Spleen (tissue), 11 donors: ENCODE results near the gene ZNF276. TPM values are rescaled to one million over a fixed set of nuclear protein-coding genes. Genes with fewer than 3 reads are reported as not detected.
"Not testable (repeated sequence)": the region's sequence is repeated elsewhere in the genome, so short reads cannot be mapped to it uniquely, and the experiment has no call there.

Experiments
- DNase-seq: peaks from one replicate; pipeline ENCODE4 v3.0.0-alpha.2; 2020
- H3K27ac ChIP-seq, 8 donors: fragments of 200-600 bp; sonication (generic) in 7 of 8; 1 replicate in 4 of 8; 2 replicates in 4 of 8; pipeline versions ENCODE4 v1.5.0 to v1.8.0; 2016 to 2021; ENCODE audit warnings: inconsistent platforms in 4 of 8, mild to moderate bottlenecking in 4 of 8, moderate library complexity in 1 of 8
- H3K27me3 ChIP-seq, 7 donors: fragments of 200-600 bp; sonication (generic) in 6 of 7; replicated peaks in 1 of 7; 1 replicate in 4 of 7; 2 replicates in 3 of 7; pipeline versions ENCODE4 v1.5.0 to v1.8.0; 2016 to 2021; ENCODE audit warnings: inconsistent platforms in 3 of 7, mild to moderate bottlenecking in 1 of 7
- H3K36me3 ChIP-seq, 6 donors: fragments of 200-600 bp; sonication (generic) in 5 of 6; 1 replicate in 4 of 6; 2 replicates in 2 of 6; pipeline versions ENCODE4 v1.5.0 to v1.8.0; 2016 to 2021; ENCODE audit warnings: inconsistent platforms in 2 of 6
- H3K4me1 ChIP-seq, 6 donors: fragments of 200-600 bp; sonication (generic) in 5 of 6; 1 replicate in 3 of 6; 2 replicates in 3 of 6; pipeline versions ENCODE4 v1.5.0 to v1.8.0; 2016 to 2021; ENCODE audit warnings: inconsistent platforms in 3 of 6
- H3K4me3 ChIP-seq, 8 donors: fragments of 200-600 bp; sonication (generic) in 7 of 8; 1 replicate in 4 of 8; 2 replicates in 4 of 8; pipeline versions ENCODE4 v1.5.0 to v1.8.0; 2016 to 2021; ENCODE audit warnings: inconsistent platforms in 4 of 8, mild to moderate bottlenecking in 4 of 8, moderate library complexity in 2 of 8
- H3K9me3 ChIP-seq, 8 donors: fragments of 200-600 bp; sonication (generic) in 7 of 8; 1 replicate in 4 of 8; 2 replicates in 4 of 8; pipeline versions ENCODE4 v1.5.0 to v1.8.0; 2016 to 2021; ENCODE audit warnings: inconsistent platforms in 4 of 8
- POLR2A ChIP-seq, 3 donors: fragments of 450-650 bp; IDR thresholded peaks; one replicate each; pipeline ENCODE4 v1.5.1; 2017; ENCODE audit warnings: antibody characterized with exemption in 3 of 3, mild to moderate bottlenecking in 1 of 3
- POLR2AphosphoS5 ChIP-seq, 3 donors: sonication (generic); formaldehyde crosslinking; IDR thresholded peaks; one replicate each; pipeline ENCODE4 v1.5.1; 2017; ENCODE audit warnings: antibody characterized with exemption in 3 of 3
- WGBS, 5 donors: extraction: QIAGEN DNeasy Blood & Tissue Kit in 3 of 5; methylation state at CpG; one replicate each; pipeline versions ENCODE4 v1.1.5 to v1.1.7; 2013 to 2018; 5-methylcytosine and 5-hydroxymethylcytosine counted together
- intact Hi-C: fragments of 100-400 bp; cut with DNase I; formaldehyde crosslinking; loops from one replicate; pipeline ENCODE4 v1.15.0; 2023; ENCODE audit warnings: low total_unique reads
- polyA plus RNA-seq, 3 donors: library from polyadenylated mRNA; stranded (reverse); fragments of 200-250 nt; gene quantifications; one replicate each; pipeline ENCODE4 v1.2.1, GENCODE V29; 2013
- total RNA-seq, 7 donors: library from RNA; depleted of rRNA in 3 of 7; stranded (reverse); fragments of >200 nt in 3 of 7; fragmentation: NEBNext Ultra II Directional in 4 of 7; extraction: Animal tissue kit (Norgen Biotek cat#: 25700) in 4 of 7; gene quantifications; one replicate each; pipeline versions ENCODE4 v1.1.0 to v1.2.1, GENCODE V29; 2016 to 2021
- TF ChIP-seq, protein P1 (sequence below), 11 experiments: fragments of 200-600 bp in 7 of 11; fragments of 450-650 bp in 4 of 11; sonication (generic) in 4 of 11; IDR thresholded peaks in 8 of 11; conservative IDR thresholded peaks in 3 of 11; 1 replicate in 7 of 11; 2 replicates in 4 of 11; pipeline versions ENCODE4 v1.4.0 to v1.8.0; 2016 to 2021; ENCODE audit warnings: antibody characterized with exemption in 11 of 11, inconsistent platforms in 4 of 11, mild to moderate bottlenecking in 1 of 11
- donor health status: healthy with polysubstance abuse.
- donor health status: DM: no; HTN: no; CAD: no; lungs with moderate emphysema.
- donor health status: DM: no; HTN: no; CAD: no.
- donor health status: Bipolar disorder and iron deficiency.
- donor health status: healthy.
- donor health status: DM: no; HTN: no; CAD: no.
- donor health status: DM: yes; HTN: yes; CAD: no.

ZNF276 gene
- total and polyA plus RNA-seq, 10 donors, result 28.9 to 83.7 (median 62.7) TPM

DNA sequence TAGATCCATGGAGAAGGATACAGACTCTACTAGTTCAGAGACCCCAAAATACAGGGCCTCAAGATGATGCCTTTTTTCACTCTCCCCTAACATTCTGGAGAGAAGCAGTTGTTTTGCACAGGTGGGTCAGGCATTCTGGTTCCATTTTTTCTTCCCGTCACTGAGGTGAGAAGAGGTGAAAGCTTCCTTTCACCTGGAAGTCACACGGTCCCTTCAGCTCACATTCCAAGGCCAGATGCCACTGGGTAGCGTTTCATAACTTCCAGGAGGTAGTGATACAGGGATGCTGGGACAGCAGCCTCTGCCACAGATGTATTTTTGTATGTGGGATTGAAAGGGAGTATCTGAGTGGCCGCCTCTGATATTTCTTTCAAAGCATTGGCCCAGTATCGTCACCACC is 32.9 kb upstream of the ZNF276 start:
- intact Hi-C loops, result no loop called here
- 86 to 95% (median 90%) methylated on average over 5 of the region's 5 CpGs for WGBS, 5 donors
- H3K4me3 ChIP-seq, result no peak overlapping the region

DNA sequence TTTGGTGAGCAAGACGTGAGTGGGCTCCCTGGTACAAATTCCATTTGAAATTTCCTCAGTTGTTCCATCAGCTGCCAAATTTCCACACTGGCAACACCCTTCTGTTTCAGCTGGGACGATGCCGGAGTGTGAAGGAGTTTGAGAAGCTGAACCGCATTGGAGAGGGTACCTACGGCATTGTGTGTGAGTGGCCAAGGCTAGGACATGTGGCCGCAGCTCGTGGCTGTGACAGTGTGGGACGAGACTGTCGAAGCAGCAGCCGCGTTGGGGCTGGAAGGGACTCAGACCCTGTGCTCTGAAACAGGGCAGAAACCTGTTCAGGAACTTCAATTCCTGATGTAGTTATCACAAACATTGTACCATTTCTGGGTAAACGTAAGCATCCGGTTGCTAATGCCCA is 32.2 kb upstream of the ZNF276 start:
- no peak overlapping the region for H3K4me3 ChIP-seq
- H3K27me3 ChIP-seq, result no peaks in the 10 kb centered on the region
- peak; percentile 56 for DNase-seq
- peaks cover 7 to 36% (median 19%) of the 10 kb centered on the region in 6 donors for H3K4me1 ChIP-seq
- H3K9me3 ChIP-seq, result no peaks in the 10 kb centered on the region
- TF ChIP-seq POLR2A (IDR thresholded peaks at IDR 0.05) (no peak), POLR2AphosphoS5 (IDR thresholded peaks at IDR 0.05) (no peak)
- TF ChIP-seq, protein P1, sequence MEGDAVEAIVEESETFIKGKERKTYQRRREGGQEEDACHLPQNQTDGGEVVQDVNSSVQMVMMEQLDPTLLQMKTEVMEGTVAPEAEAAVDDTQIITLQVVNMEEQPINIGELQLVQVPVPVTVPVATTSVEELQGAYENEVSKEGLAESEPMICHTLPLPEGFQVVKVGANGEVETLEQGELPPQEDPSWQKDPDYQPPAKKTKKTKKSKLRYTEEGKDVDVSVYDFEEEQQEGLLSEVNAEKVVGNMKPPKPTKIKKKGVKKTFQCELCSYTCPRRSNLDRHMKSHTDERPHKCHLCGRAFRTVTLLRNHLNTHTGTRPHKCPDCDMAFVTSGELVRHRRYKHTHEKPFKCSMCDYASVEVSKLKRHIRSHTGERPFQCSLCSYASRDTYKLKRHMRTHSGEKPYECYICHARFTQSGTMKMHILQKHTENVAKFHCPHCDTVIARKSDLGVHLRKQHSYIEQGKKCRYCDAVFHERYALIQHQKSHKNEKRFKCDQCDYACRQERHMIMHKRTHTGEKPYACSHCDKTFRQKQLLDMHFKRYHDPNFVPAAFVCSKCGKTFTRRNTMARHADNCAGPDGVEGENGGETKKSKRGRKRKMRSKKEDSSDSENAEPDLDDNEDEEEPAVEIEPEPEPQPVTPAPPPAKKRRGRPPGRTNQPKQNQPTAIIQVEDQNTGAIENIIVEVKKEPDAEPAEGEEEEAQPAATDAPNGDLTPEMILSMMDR (IDR thresholded peaks at IDR 0.05 in 8 of 11, conservative IDR thresholded peaks at IDR 0.05 in 3 of 11), result no peak
- no peak overlapping the region for H3K27ac ChIP-seq
- peaks cover 0 to 54% (median 39%) of the 10 kb centered on the region in 6 donors for H3K36me3 ChIP-seq
- intact Hi-C loops, result no loop called here
- WGBS, 5 donors, result 94 to 97% (median 94%) methylated on average over 13 of the region's 13 CpGs

More for the DNA sequence above, 32.9 kb upstream of the ZNF276 start:
- Histone ChIP-seq H3K4me1 (peaks cover 7 to 33% (median 19%) of the 10 kb centered on the region in 6 donors), H3K27me3 (no peaks in the 10 kb centered on the region), H3K36me3 (peaks cover 0 to 47% (median 31%) of the 10 kb centered on the region in 6 donors), H3K27ac (no peak overlapping the region), H3K9me3 (no peaks in the 10 kb centered on the region)
- DNase-seq, result no peak
- TF ChIP-seq, protein P1 (IDR thresholded peaks at IDR 0.05 in 8 of 11, conservative IDR thresholded peaks at IDR 0.05 in 3 of 11), result no peak

DNA sequence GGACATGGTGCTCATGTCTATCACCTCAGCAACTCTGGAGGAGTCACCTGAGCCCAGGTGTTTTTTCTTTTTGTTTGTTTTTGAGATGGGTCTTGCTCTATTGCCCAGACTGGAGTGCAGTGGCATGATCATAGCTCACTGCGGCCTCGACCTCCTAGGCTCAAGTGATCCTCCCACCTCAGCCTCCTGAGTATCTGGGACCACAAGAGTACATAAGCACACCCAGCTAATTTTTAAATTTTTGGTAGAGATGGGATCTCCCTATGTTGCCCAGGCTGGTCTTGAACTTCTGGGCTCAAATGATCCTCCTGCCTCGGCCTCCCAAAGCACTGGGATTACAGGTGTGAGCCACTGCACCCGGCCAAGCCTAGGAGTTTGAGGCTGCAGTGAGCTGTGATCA is 31.7 kb upstream of the ZNF276 start:
- intact Hi-C loops, H3K9me3 ChIP-seq, H3K4me3 ChIP-seq, H3K27me3 ChIP-seq, DNase-seq, H3K27ac ChIP-seq: not testable (repeated sequence)
- 80 to 99% (median 93%) methylated on average over 4 of the region's 4 CpGs for WGBS, 5 donors
- Histone ChIP-seq H3K4me1 (peaks cover 7 to 39% (median 19%) of the 10 kb centered on the region in 6 donors), H3K36me3 (peaks cover 0 to 59% (median 44%) of the 10 kb centered on the region in 6 donors)

DNA sequence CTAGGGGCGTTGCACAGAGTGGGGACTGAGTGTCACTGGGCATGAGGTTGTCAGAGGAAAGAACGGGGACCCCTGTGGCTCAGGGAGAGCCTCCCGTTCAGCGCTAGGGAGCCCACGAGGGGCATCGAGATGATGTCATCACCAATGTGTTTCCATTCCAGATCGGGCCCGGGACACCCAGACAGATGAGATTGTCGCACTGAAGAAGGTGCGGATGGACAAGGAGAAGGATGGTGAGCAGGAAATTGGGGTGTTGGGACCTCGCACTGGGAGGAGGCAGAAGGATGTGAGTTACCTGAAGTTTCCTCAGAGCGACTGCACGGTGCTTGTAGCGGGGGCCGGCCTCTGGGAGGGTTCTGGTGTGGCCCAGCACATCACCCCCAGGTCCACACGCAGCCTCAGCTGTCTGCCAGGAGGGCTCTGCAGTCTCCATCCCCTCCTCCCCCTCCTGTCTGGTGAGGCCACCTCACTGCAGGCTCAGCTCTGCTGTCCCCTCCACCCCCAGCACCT is 30.9 kb upstream of the ZNF276 start:
- TF ChIP-seq, protein P1 (IDR thresholded peaks at IDR 0.05 in 8 of 11, conservative IDR thresholded peaks at IDR 0.05 in 3 of 11), result no peak
- peak in 1 of 3 donors; percentile 12 for TF ChIP-seq POLR2AphosphoS5 (IDR thresholded peaks at IDR 0.05)
- Histone ChIP-seq H3K4me3 (no peak overlapping the region), H3K4me1 (peaks cover 7 to 43% (median 19%) of the 10 kb centered on the region in 6 donors), H3K9me3 (no peaks in the 10 kb centered on the region), H3K27me3 (no peaks in the 10 kb centered on the region), H3K27ac (no peak overlapping the region), H3K36me3 (peaks cover 0 to 67% (median 51%) of the 10 kb centered on the region in 6 donors)
- DNase-seq, result peak; percentile 59
- intact Hi-C loops, result no loop called here
- 92 to 94% (median 93%) methylated on average over 16 of the region's 16 CpGs for WGBS, 5 donors
